NT2/D1 (cell line): ENCODE data around the gene RAB40B.
A peak's percentile ranks its signal among the peaks of the same experiment; 100 is the strongest.

ENCODE experiments used
- DNase-seq: peaks from one replicate; pipeline ENCODE4 v3.0.0-alpha.2; 2011; ENCODE audit warnings: low read depth, low spot score
- H3K27me3 ChIP-seq: 2 replicates; pipeline ENCODE4 v1.6.0; 2011; ENCODE audit warnings: mild to moderate bottlenecking; ENCODE audit not compliant: insufficient read length, insufficient read depth
- H3K36me3 ChIP-seq: 2 replicates; pipeline ENCODE4 v1.6.1; 2011; ENCODE audit warnings: mild to moderate bottlenecking, low read length, mixed read lengths; ENCODE audit not compliant: insufficient read depth, insufficient read length
- H3K4me1 ChIP-seq: 2 replicates; pipeline ENCODE4 v1.5.1; 2011; ENCODE audit not compliant: insufficient read depth, insufficient read length
- H3K4me3 ChIP-seq: 2 replicates; pipeline ENCODE4 v1.5.1; 2011; ENCODE audit warnings: low read depth; ENCODE audit not compliant: insufficient read length
- H3K9ac ChIP-seq: 2 replicates; pipeline ENCODE4 v1.6.0; 2011; ENCODE audit warnings: low read depth; ENCODE audit not compliant: insufficient read length
- H3K9me3 ChIP-seq: 2 replicates; pipeline ENCODE4 v1.5.1; 2011; ENCODE audit warnings: mild to moderate bottlenecking, low read length; ENCODE audit not compliant: insufficient read depth
- SUZ12 ChIP-seq: IDR thresholded peaks from 2 replicates; pipeline ENCODE4 v1.6.1; 2011; ENCODE audit not compliant: insufficient read length, insufficient read depth; ENCODE audit errors: extremely low read depth
- YY1 ChIP-seq: IDR thresholded peaks from 2 replicates; pipeline ENCODE4 v1.6.1; 2011; ENCODE audit not compliant: insufficient read length, insufficient read depth
- ZNF274 ChIP-seq: IDR thresholded peaks from 2 replicates; pipeline ENCODE4 v1.6.1; 2011; ENCODE audit warnings: mild to moderate bottlenecking, low read depth, low read length

Gene RAB40B

DNA sequence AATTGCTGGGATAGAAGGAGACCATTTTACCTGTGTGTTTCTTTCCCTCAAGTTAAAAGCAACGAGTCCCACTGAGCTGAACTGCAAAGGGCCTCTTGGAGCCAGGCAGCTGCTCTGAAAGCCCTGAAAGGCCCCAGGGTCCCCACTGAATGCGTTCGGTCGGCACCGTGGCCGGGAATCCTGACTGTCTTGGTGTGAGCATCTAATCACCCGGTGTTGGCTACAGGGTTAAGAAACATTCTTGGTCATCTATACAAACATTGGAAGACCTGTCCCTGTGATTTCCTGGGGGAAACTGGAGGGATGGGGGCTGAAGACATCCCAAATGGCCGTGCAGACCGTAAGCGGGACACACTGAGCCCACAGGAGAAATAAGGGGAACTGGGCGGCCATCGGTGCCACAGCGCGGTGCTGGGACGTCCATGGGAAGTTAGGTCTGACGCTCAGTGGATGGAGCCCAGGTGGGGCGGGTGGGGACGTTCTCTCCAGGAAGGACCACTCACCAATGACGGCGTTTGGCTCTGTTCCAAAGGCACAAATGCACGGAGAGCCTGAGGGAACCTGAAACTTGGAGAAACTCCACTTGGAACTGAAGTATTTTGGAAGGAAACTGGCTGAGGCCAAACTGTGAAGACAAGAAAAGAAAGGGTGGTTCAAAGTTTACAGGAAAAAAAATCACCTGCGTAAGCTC lies 82.3 kb downstream of the RAB40B start:
- TF ChIP-seq YY1 (no peak), ZNF274 (no peak), SUZ12 (no peak)
- no peak for DNase-seq
- Histone ChIP-seq H3K9me3 (no peaks in the 10 kb centered on the region), H3K36me3 (peaks cover 75% of the 10 kb centered on the region), H3K9ac (no peak overlapping the region), H3K27me3 (no peaks in the 10 kb centered on the region), H3K4me1 (peaks cover 9% of the 10 kb centered on the region), H3K4me3 (no peak overlapping the region)

DNA sequence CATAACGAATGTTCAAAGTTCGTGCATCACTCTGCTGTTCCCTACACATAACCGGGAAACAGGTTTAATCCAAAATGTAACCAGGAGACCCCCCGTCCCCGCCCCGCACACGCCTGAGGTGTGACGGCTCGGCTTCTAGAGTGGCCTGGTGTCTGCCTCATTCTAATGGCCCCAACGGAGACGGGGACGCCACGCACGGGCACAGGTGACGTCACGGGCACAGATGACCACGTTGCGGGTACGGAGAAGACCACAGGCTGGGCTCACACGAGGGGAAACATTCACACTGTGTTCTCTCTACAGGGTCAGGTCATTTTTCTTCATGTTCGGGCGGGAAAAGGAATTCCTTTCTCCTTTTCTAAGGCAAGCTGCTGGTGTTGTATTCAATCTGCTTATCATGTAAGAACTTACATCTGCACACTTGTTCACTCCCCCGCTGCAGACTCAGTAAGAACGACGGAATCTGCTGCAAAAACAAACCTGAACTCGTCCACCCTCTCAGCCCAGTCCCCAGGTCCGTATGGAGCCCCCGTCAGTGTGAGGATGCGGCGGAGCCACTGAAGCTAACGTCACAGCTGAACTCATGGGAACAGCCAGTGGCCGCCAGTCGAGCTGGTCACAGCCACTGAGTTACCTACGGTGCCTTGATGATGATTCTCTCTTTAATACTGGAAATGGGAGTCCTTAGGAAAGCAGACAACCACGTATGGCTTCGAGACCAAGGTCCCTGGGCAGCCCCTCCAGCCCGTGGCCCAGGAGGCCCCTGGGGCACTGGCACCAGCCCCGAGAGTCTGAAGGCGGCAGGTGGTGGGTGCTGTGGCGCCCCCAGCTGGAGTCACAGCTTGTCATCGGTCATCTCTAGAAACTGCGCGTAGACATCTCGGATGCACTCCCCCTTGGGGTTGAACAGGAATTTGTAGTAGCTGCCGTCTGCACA lies 83.1 kb downstream of the RAB40B start:
- H3K27me3 ChIP-seq = no peaks in the 10 kb centered on the region
- peaks cover 73% of the 10 kb centered on the region for H3K36me3 ChIP-seq
- H3K9ac ChIP-seq = no peak overlapping the region
- TF ChIP-seq YY1 = no peak
- H3K9me3 ChIP-seq = no peaks in the 10 kb centered on the region
- H3K4me1 ChIP-seq = peaks cover 9% of the 10 kb centered on the region
- H3K4me3 ChIP-seq = no peak overlapping the region
- DNase-seq = no peak

DNA sequence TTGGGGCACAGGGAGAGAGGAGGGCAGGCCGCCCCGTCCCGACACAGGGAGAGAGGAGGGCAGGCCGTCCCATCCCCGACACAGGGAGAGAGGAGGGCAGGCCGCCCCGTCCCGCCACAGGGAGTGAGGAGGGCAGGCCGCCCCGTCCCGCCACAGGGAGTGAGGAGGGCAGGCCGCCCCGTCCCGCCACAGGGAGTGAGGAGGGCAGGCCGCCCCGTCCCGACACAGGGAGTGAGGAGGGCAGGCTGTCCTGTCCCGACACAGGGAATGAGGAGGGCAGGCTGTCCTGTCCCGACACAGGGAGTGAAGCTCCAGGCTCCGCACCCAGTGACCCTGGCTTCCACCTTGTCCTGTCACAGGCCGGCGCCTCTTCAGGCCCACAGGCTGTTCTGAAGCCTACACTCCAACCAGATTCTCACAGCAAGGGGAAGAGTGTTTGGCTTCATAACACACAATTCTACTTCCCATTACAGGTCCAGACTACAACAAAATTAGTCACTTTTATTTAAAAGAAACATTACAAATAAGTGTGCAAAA lies 84.3 kb downstream of the RAB40B start:
- TF ChIP-seq SUZ12 (no peak), YY1 (no peak), ZNF274 (no peak)
- no peak for DNase-seq
- Histone ChIP-seq H3K9me3 (no peaks in the 10 kb centered on the region), H3K27me3 (no peaks in the 10 kb centered on the region), H3K9ac (no peak overlapping the region), H3K4me1 (peaks cover 9% of the 10 kb centered on the region), H3K4me3 (no peak overlapping the region), H3K36me3 (peaks cover 72% of the 10 kb centered on the region)

DNA sequence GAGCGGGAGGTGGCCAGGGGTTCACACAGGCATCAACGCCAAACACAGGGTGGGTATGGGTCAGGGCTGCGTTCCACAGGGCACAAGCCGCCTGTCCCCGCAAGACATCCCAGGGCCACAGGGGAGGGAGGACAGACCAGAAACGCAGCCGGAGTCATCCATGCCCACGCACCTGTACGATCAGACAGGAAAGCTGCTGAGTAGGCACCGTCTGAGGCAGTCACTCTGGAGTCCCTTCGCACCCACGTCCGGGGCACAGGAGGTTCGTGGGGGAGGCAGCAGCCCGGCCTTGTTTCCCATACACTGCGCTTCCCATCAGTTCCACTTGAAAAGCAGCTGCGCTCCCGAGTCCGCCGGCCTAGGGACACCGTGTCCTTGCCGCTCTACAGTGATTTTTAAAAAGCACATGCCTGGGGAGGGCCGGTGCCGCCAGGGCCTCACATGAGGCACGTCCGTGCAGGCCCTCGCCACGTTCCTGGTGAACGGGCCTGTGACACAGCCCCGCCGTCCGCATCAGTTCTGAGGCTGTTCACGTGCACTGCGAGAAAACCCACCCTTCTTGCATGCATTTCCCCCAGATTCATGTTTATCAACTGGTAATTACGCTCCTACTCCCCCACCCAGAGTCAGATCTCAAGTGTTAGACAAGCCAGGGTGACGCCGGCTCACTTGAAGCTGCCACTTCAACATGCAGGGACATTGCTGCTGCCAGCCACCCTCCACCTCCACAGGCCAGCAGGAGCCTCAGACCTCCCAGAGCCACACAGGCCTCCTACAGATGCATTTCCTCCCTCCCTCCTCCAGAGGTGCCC lies 85.0 kb downstream of the RAB40B start:
- H3K27me3 ChIP-seq = no peaks in the 10 kb centered on the region
- peak overlapping the region; percentile 53 for H3K9ac ChIP-seq
- no peak for TF ChIP-seq SUZ12
- TF ChIP-seq YY1 = no peak
- TF ChIP-seq ZNF274 = no peak
- peaks cover 69% of the 10 kb centered on the region for H3K36me3 ChIP-seq
- H3K4me1 ChIP-seq = peaks cover 9% of the 10 kb centered on the region
- no peak overlapping the region for H3K4me3 ChIP-seq
- no peak for DNase-seq
- no peaks in the 10 kb centered on the region for H3K9me3 ChIP-seq

DNA sequence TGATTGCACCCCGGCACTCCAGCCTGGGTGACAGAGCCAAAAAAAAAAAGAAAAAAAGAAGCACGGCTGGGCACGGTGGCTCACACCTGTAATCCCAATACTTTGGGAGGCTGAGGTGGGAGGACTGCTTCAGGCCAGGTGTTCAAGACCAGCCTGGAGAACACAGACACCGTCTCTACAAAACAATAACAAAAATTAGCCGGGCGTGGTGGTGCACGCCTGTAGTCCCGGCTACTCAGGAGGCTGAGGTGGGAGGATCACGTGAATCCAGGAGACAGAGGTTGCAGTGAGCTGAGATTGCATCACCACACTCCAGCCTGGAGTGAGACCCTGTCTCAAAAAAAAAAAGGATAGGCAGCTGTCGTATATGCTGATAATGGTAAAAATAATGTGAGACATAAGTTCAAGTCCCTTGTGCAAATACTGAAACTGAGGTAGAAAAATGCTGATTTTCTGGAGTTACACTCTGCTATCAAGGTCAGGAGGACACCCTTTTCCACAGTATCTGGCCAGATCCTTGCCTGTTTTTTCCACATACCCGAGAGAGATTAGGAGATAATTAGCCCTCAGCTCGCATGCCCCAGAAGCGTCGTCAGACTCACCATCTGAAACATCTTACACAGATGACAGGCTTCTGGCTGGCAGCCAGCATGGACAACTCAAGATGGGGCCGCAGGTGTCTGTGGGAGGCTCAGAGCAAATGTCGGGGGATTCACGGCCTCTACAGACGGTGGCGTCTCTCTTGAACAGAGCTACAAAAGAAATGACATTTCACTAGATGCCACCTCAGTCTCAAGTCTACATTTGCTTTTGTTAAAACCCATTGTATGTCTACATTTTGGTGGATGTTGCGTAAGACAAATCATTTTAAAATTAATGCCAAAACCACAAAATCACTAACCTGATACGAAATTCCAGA lies 87.1 kb downstream of the RAB40B start:
- DNase-seq = no peak
- H3K36me3 ChIP-seq = peaks cover 55% of the 10 kb centered on the region
- no peaks in the 10 kb centered on the region for H3K27me3 ChIP-seq
- H3K4me3 ChIP-seq = no peak overlapping the region
- no peak for TF ChIP-seq YY1
- no peak for TF ChIP-seq SUZ12
- TF ChIP-seq ZNF274 = no peak
- no peak overlapping the region for H3K9ac ChIP-seq
- H3K9me3 ChIP-seq = no peaks in the 10 kb centered on the region
- peaks cover 9% of the 10 kb centered on the region for H3K4me1 ChIP-seq

DNA sequence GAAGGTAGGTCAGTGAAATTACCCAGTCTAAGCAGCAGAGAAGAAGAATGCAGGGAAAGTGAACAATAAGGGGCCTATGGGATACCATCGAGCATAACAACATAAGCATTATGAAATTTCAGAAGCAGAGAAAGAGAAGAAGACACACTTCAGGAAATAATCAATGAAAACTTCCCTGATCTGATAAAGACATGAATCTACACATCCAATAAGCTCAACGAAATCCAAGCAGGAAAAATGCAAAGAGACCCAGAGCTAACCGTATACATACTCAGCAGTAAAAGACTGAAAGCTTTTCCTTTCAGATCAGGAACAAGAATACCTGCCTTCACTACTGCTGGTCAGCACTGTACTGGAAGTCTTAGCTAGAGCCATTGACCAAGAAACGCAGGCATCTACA lies 88.8 kb downstream of the RAB40B start:
- Histone ChIP-seq H3K9ac (no peak overlapping the region), H3K9me3 (no peaks in the 10 kb centered on the region), H3K36me3 (peaks cover 53% of the 10 kb centered on the region), H3K4me3 (no peak overlapping the region), H3K27me3 (no peaks in the 10 kb centered on the region), H3K4me1 (peaks cover 7% of the 10 kb centered on the region)
- TF ChIP-seq YY1 = no peak
- TF ChIP-seq ZNF274 = no peak
- no peak for TF ChIP-seq SUZ12
- DNase-seq = no peak
